Endothelial cell of umbilical vein (primary cell): ENCODE measurements around the gene KCNA5.

Source experiments
- CTCF ChIP-seq, 2 donors: IDR thresholded peaks; 1 replicate in 1 of 2; 2 replicates in 1 of 2; pipeline ENCODE4 v1.5.1; 2011; ENCODE audit warnings: low read length in 2 of 2, mild to moderate bottlenecking in 2 of 2, moderate library complexity in 2 of 2, control low read depth in 1 of 2, inconsistent platforms in 1 of 2, low read depth in 1 of 2; ENCODE audit not compliant: insufficient read depth in 1 of 2; ENCODE audit errors: extremely low read depth in 1 of 2
- EZH2 ChIP-seq: IDR thresholded peaks from 2 replicates; pipeline ENCODE4 v1.6.1; 2012; ENCODE audit warnings: borderline replicate concordance, low read depth, mild to moderate bottlenecking, moderate library complexity, low read length, inconsistent platforms; ENCODE audit not compliant: severe bottlenecking
- JUN ChIP-seq: IDR thresholded peaks from 2 replicates; pipeline ENCODE4 v1.6.1; 2011; ENCODE audit warnings: borderline replicate concordance, low read depth; ENCODE audit not compliant: insufficient read length, insufficient read depth
- MAX ChIP-seq: IDR thresholded peaks from 2 replicates; pipeline ENCODE4 v1.6.1; 2011; ENCODE audit not compliant: insufficient read depth, insufficient read length
- MYC ChIP-seq: IDR thresholded peaks from one replicate; pipeline ENCODE4 v1.6.1; 2011; ENCODE audit warnings: mild to moderate bottlenecking, low read depth, low read length
- POLR2A ChIP-seq: IDR thresholded peaks from 2 replicates; pipeline ENCODE4 v1.6.1; 2012; ENCODE audit warnings: low read depth, mild to moderate bottlenecking, control low read depth, low read length
- POLR2AphosphoS5 ChIP-seq: IDR thresholded peaks from 2 replicates; pipeline ENCODE4 v1.6.1; 2012; ENCODE audit warnings: low read depth, mild to moderate bottlenecking, control low read depth, low read length, moderate library complexity; ENCODE audit not compliant: insufficient read depth

GRCh38 chr12:5013266-5013730, 30.4 kb upstream of the KCNA5 start:
- TF ChIP-seq CTCF (IDR thresholded peaks at IDR 0.05; ENCODE audit: extremely low read depth in 1 of 2, insufficient read depth in 1 of 2, low read depth in 1 of 2, low read length in 2 of 2) (no peak), POLR2A (no peak), EZH2 (no peak), MYC (no peak), MAX (no peak), POLR2AphosphoS5 (no peak), JUN (no peak)
